Activated gamma-delta T cell treated with anti-CD3 and anti-CD28 coated beads, Interleukin-2, amount 50 U/mL, for 16 hours (primary cell): ENCODE measurements around the gene ZCCHC17.
"Not testable (repeated sequence)": the region's sequence is repeated elsewhere in the genome, so short reads cannot be mapped to it uniquely, and the experiment has no call there.

Source experiments
- DNase-seq: peaks from one replicate; pipeline ENCODE4 v3.0.0-alpha.2; 2020; ENCODE audit warnings: low read depth

The ZCCHC17 gene, protein sequence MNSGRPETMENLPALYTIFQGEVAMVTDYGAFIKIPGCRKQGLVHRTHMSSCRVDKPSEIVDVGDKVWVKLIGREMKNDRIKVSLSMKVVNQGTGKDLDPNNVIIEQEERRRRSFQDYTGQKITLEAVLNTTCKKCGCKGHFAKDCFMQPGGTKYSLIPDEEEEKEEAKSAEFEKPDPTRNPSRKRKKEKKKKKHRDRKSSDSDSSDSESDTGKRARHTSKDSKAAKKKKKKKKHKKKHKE

GRCh38 chr1:31296486-31297276 lies at the start of gene ZCCHC17, which contains the start of gene SNRNP40:
TSS of gene ZCCHC17 (plus strand) at chr1:31297032. CDS start at chr1:31310099, 13,067 bp downstream.
TSS of gene SNRNP40 (minus strand) at chr1:31296788. CDS start at chr1:31296751, 37 bp downstream.
- peak; percentile 91 for DNase-seq

DNA sequence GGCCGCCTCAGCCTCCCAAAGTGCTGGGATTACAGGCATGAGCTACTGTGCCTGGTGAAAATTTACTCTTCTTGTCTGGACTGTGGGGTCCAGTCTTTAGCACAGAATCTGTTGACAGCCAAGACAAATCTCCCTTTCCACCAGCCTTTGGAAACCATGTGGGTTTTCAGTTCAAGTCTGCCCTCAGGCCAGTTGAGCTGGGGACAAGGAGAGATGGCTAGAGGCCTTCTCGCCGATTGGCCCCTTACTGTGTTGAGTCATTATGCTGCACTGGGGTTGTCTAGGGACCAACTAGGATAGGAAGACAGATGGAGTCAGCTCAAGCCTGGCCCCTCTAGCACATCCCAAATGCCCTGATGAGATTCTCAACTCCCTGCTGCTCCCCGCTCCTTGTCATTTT lies 48.6 kb upstream of the ZCCHC17 start:
- no peak for DNase-seq

- no peak for DNase-seq
Observed at GRCh38 chr1:31249854-31250253, 47.0 kb upstream of the ZCCHC17 start.

DNA sequence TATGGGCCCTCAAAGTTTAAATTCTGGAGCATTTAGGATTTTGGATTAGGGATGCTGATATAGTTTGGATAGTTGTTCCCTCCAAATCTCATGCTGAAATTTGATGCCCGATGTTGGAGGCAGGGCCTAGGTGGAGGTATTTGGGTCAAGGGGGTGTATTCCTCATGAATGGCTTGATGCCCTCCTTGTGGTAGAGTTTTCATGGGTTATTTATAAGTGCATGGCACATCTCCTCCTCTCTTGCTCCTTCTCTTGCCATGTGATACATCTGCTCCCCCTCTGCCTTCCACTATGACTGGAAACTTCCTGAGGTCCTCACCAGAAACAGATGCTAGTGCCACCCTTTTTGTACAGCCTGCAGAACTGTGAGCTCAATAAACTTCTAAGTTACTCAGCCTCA lies 39.6 kb upstream of the ZCCHC17 start:
- DNase-seq, result no peak

GRCh38 chr1:31258581-31258980 lies 38.3 kb upstream of the ZCCHC17 start:
- DNase-seq, result no peak

DNA sequence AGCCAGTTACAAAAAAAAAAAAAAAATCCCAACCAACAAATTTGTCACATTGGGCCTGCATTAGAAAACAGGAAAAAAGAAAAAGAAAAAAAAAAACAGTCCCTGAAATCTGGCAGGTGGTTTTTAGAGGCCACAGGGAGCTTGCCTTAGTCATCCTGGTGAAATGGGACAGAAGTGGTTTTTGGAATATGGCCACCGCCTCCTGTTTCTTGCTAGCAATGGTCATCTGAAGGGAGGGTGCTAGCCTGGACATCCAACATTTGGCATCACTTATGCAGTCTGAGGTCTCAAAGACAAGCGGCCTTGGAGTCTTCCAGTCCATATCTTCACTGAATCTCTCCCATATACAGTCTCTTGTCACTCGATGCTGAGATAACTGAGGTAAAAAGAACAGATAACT lies 37.1 kb upstream of the ZCCHC17 start:
- no peak for DNase-seq

GRCh38 chr1:31261916-31262315 lies 34.9 kb upstream of the ZCCHC17 start:
- no peak for DNase-seq

- not testable (repeated sequence) for DNase-seq
Observed at GRCh38 chr1:31262393-31262792, 34.4 kb upstream of the ZCCHC17 start.

DNA sequence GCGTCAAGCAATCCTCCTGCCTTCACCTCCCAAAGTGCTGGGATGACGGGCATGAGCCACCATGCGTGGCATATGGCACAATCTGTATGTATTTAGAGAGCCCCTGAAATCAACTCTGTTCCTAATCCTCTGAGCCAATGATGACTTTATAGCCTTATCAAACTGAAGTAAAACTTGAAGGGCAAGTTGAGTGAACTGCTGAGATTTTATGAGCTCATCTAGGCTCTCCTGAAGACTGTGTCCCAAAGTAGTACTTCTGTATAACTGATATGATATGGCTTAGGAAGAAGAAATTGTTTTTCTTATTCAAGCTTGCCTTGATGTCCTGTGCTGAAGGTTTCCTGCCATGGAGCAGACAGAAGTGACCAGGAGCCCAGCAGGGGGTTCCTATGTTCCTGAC lies 33.4 kb upstream of the ZCCHC17 start:
- DNase-seq, result no peak

- DNase-seq, result no peak
Observed at GRCh38 chr1:31264790-31265386, 31.9 kb upstream of the ZCCHC17 start.

DNA sequence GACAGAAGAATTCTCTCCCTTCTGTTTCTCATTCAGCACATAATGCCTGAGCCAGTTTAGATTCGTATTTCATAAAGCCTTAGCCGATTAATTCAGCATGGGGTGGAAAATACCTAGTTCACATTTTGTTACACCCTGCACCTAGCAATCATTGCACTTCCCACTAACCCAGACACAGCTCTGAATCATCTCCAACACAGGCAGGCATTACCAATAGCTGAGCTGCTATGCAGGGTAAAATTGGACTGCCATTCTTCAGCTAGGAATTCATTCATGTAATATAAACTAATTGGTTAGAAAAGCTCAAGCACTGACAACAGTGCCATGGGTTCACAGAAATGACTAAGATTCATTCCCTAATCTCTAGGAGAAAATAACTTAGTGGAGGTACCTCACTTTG lies 30.3 kb upstream of the ZCCHC17 start:
- no peak for DNase-seq

DNA sequence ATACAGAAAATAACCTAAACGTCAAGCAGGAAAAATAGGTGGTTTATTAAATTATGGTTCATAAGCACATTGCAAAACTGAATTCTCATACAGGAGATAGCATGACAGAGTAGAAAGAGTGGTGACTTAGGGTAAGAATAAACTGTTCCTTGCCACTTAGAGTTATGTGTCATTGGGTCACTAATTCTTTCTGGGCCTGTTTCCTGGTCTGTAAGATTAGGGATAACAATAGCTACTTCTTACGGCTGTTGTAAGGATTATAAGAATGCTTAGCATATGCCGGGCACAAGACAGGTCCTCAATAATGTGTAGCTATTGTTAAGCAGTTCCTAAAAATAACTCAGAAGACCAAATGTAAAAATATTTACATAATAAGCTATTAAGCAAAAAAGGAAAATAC lies 24.5 kb upstream of the ZCCHC17 start:
- DNase-seq, result no peak

- DNase-seq, result no peak
Observed at GRCh38 chr1:31273619-31274018, 23.2 kb upstream of the ZCCHC17 start.

GRCh38 chr1:31282426-31282825 lies 14.4 kb upstream of the ZCCHC17 start:
- DNase-seq, result not testable (repeated sequence)

GRCh38 chr1:31287791-31288190 lies 9.0 kb upstream of the ZCCHC17 start:
- DNase-seq, result not testable (repeated sequence)

- DNase-seq, result no peak
Observed at GRCh38 chr1:31289021-31289420, 7.8 kb upstream of the ZCCHC17 start.

DNA sequence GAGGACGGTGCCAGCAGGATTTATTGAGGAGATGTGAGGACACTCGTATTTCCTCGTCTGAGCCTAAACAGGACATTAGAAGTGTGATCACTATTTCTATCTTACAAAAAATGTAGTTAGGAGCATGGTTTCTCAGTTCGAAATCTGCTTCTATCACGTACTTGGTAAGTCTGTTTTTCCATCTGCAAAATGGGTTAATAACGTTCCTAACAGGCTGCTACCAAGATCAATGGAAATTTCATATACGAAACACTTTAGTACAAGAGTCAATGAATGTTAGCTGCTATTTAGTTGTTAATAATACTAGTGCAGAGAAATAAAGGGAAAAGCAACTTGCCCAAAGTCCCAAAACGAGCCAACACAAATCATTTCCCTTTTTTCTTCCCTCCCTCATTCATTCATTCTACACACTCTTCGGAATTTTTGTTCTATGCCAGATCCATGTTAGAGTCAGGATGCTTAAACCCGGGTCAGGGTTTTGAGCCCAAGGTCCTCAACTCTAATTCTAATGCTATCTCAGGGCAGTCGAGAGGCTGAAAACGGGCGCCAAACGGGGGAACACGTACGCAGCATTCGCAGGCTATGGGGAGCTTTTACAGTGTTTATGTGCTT lies 852 bp upstream of the ZCCHC17 start:
- DNase-seq, result no peak

DNA sequence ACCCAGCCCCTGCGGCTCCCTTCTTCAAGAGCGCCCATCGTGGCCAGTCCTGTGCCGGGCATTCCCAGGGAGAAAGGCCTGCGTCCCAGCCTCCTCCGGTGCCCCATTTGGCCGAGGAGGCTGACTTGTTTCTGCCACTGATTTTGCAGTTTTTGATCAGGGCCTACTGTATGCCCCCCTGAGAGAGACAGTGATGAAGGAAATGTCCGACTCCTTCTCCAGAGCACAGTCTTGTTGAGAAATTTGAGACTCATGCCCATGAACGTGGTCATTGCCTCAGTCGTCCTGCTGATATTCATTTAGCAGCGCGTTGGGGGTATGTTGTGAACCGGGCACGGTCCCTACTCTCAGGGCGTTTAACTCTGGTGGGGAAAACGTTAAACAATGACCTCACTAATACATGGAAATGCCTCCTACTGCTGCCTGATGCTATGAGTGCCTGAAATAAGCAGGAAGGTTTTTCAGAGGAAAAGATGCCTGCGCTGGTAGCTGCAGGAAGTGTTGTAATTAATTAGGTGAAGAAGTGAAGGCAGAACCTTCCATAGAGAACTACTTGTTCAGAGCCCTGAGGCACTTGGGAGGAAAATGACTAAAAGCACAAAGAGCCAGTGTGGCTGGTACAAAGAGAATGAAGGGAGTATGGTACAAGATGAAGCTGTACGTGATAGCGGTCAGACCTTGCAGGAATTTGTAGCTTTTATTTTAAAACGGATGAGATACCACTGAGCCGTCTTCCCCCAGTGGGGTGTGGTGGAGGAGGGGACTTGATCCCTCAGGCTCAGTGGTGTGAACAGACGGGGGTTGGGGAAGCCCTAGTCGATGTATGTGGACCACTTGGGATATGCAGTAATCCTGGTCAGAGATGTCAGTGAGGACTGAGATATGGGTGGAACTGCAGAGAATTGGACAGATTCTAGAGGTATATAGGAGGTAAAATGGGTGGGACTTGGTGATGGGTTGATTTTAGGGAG lies 730 bp downstream of the ZCCHC17 start:
- no peak for DNase-seq

DNA sequence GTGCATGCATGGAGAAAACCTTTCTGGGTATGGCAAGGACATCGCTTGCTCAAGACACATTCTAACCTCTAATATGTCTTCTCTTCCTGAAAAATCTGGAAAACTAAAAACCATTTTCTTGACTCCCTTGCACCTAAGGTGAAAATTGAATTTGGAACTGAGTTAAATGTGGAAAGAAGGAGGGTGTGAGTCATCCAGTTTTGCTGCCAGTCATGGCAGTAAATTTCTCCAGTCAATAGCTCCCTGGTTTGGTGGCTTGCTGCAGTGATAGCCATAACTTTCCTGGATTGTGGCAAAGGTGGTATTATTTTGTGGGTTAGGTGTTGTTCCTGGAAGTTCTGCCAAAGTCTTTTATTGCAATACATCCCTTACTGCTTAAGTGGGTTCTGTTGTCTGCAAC lies 2.5 kb downstream of the ZCCHC17 start:
- no peak for DNase-seq

DNA sequence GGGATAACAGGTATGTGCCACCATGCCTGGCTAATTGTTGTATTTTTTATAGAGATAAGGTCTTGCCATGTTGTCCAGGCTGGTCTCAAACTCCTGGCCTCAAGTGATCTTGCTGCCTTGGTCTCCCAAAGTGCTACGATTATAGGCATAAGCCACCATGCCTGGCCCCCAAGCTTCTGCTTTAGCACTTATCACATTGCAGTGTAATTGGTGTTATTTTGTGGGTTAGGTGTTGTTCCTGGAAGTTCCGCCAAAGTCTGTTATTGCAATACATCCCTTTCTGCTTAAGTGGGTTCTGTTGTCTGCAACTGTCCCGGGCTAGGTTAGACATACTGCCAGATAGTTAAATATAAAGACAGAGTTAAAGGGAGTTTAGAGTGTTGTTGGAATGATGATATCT lies 3.4 kb downstream of the ZCCHC17 start:
- DNase-seq, result no peak

DNA sequence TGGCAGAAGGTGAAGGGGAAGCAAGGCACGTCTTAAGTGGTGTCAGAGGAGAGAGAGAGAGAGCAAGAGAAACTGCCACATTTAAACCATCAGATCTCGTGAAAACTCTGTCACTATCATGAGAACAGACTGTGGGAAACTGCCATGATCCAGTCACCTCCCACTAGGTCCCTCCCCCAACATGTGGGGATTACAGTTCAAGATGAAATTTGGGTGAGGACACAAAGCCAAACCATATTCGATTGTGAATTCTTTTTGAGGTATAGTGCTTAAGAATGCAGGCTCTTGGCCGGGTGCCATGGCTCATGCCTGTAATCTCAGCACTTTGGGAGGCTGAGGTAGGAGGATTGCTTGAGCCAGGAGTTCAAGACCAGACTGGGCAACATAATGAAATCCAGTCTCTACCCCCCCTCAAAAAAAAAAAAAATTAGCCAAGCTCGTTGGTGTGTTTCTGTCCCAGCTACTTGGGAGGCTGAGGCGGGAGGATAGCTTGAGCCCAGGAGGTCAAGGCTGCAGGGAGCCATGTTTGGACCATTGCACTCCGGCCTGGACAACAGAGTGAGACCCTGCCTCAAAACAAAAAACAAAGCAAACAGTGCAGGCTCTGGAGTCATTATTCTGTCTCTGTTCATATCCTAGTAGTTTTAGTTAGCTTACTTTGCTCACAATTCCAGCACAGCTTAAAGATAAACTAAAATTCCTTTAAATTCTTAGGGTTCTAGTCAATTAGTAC lies 6.0 kb downstream of the ZCCHC17 start:
- DNase-seq, result no peak
